GM18520 (cell line): ENCODE results near the gene KLK14.

Experiments
- ATAC-seq: cut with Tn5 transposase; IDR thresholded peaks from one replicate; pipeline ENCODE4 v1.9.1; 2021; ENCODE audit not compliant: unreplicated experiment

Gene KLK14, protein sequence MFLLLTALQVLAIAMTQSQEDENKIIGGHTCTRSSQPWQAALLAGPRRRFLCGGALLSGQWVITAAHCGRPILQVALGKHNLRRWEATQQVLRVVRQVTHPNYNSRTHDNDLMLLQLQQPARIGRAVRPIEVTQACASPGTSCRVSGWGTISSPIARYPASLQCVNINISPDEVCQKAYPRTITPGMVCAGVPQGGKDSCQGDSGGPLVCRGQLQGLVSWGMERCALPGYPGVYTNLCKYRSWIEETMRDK

DNA sequence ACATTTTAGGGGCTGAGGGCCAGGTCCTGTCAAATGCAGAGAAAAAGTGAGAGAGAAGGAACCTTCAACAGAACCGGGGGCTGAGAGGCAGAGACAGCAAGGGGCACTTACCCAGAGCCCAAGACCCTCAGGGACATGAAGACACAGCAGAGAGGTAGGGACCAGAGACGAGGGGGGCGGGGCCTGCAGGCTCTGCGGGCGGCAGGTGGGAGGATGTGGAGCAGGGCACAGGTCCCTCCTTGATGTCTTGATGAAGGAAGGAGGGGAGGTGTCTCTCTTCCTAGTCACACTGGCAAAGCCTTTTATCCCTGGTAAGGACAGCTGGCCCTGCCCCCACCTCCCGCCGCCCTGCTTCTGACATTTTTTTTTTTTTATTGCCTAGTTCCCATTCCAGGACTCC is at the start of gene KLK14:
TSS of gene KLK14 (minus strand) at position 277 of the 400 bp plus-strand sequence. CDS start at position 4, 273 bp downstream.
- no peak for ATAC-seq

DNA sequence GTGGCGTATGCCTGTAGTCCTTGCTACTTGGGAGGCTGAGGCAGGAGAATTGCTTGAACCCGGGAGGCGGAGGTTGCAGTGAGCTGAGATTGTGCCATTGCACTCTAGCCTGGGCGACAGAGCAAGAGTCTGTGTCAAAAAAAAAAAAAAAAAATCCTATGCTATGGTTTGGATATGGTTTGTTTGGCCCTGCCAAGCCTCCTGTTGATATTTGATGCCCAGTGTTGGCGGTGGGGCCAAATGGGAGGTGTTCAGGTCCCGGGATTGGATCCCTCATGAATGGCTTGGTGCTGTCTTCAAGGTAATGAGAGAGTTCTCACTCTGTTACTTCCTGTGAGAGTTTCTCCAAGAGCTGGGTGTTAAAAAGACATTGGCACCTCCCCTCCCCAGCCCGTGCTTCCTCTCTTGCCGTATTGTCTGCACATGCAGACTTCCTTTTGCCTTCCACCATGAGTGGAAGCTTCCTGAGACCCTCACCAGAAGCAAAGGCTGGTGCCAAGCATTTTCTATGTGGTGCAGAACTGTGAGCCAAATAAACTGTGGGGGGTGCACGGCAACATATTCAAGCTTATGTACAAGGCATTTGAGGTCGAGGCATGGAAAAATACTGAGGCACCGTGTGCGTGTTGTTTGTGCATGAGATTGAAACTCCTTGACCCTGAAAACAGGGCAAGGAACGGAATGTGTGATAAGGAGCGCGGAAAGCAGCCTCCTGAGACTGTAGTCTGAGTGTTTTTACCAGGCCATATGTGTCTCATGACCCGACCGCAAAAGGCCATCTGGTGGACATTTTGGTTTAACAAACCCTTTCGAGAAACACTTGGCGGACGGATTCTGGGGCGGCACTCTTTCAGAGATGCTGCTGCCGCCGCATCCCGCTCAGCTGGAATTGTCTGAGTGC is 49.3 kb upstream of the KLK14 start:
- no peak for ATAC-seq

DNA sequence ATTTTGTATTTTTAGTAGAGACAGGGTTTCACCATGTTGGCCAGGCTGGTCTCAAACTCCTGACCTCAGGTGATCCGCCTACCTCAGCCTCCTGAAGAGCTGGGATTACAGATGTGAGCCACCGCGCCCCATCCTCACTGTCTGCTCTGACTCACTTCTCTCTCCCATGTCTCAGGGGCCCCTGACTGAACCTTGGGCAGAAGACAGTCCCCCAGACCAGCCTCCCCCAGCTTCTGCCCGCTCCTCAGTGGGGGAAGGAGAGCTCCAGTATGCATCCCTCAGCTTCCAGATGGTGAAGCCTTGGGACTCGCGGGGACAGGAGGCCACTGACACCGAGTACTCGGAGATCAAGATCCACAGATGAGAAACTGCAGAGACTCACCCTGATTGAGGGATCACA is 47.0 kb upstream of the KLK14 start:
- no peak for ATAC-seq

DNA sequence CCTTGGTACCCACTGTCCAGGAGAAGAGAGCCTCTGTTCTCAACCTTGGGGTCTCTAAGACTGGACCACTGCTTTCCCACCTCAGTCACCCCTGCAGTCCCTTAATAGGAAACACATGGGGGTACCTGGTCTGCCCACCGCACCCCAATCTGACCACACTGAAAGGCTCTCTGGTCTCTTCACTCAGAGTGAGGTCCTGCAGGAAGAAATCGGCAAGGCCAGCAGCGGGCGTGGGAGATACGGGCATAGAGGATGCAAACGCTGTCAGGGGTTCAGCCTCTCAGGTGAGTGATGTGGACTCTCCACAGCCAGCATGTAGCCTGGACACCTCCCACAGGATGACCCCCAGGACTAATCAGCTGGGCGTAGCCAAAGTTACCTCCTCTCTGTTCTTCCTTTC is 45.5 kb upstream of the KLK14 start:
- no peak for ATAC-seq

DNA sequence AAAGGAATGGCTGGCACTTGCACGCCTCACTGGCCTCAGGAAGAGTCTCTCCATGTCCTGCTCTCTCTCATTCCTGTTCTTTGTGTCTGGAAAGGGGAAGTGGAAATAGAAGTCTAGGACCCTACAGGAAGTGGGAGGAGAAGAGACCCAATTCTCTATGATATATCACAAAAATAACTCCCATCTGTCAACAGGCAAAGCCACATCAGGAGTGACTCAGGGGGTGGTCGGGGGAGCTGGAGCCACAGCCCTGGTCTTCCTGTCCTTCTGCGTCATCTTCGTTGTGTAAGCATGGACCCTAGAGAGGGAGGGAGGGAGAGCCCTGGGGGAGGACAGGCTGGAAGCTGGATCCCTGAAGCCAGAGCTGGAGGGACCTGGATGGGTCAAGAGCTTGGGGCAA is 45.1 kb upstream of the KLK14 start:
- no peak for ATAC-seq

DNA sequence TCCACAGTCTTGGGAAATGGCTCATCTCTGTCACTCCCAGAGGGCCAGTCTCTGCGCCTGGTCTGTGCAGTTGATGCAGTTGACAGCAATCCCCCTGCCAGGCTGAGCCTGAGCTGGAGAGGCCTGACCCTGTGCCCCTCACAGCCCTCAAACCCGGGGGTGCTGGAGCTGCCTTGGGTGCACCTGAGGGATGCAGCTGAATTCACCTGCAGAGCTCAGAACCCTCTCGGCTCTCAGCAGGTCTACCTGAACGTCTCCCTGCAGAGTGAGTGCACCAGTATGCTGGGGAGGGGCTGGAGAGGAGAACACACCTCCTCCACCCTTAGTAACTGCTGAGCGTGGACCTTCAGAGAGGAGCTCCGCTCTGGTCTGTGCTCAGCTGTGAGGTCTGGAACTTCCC is 44.3 kb upstream of the KLK14 start:
- no peak for ATAC-seq

DNA sequence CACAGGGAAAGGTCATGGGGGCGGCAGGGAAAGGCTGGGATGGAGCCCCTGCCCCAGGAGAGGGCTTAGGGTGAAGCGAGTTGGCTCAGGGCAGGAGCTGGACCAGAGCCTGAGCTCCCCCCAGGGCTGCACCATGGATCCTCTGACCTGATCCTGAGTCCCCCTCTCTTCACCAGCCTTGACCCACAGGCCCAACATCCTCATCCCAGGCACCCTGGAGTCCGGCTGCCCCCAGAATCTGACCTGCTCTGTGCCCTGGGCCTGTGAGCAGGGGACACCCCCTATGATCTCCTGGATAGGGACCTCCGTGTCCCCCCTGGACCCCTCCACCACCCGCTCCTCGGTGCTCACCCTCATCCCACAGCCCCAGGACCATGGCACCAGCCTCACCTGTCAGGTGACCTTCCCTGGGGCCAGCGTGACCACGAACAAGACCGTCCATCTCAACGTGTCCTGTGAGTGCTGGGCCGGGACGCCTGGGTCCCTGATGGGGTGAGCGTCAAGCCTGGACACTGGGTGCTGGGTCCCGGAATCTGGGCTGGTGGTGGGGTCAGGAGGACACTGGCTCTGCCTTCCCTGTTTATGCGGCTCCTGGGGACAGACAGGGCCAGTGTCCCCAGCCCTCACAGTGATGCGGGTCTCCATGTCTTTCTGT is 42.9 kb upstream of the KLK14 start:
- ATAC-seq = no peak

DNA sequence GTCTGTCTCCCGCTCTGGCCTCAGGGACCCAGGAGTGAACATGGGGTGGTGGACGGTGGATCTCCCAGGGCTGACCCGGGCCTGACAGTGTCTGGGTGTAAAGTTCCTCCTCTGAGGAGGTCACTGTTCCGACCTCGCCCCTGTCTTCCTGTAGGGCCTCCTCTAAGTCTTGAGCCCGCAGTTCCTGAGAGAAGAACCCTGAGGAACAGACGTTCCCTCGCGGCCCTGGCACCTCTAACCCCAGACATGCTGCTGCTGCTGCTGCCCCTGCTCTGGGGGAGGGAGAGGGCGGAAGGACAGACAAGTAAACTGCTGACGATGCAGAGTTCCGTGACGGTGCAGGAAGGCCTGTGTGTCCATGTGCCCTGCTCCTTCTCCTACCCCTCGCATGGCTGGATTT is 42.0 kb upstream of the KLK14 start, which contains the start of gene SIGLEC9:
TSS of gene SIGLEC9 (plus strand) at position 178 of the 400 bp plus-strand sequence. CDS start at position 247, 69 bp downstream.
- ATAC-seq = no peak

DNA sequence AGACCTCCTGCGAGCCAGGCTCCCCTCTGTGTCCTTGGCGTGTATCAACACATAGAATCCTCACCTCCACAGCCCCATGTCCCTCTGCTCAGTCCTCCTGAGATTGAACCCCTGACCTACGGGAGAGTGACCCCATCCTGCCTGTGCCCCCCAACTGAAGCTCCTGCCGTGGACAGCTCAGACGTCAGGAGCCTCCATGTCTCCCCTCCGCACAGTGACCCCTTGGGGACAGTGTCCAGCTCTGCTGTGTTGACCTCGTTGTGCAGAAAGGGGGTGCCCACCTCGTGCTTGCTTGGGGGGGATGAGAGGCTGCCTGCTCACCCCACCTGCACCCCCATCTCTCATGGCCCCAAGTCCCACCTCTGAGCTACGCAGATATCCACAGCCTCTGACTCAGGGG is 41.5 kb upstream of the KLK14 start:
- no peak for ATAC-seq

DNA sequence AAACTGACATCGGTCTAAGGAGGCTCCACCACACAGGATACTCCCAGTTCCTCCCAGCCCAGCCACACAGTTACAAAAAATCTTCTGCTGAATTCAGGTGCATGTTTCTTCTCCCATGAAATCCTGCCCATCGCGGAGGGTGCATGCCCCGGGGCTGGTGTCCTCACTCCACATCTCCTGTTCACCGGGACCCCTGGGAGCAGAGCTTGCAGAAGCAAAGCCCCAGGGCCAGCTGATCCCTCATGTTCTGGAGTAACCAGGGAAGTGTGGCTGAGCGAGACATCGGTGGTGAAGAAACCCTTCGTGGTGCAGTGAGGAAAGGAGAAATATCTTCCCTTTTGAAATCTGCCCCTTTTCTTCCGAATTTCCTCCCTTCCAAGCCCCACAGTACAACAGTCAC is 41.1 kb upstream of the KLK14 start:
- no peak for ATAC-seq

DNA sequence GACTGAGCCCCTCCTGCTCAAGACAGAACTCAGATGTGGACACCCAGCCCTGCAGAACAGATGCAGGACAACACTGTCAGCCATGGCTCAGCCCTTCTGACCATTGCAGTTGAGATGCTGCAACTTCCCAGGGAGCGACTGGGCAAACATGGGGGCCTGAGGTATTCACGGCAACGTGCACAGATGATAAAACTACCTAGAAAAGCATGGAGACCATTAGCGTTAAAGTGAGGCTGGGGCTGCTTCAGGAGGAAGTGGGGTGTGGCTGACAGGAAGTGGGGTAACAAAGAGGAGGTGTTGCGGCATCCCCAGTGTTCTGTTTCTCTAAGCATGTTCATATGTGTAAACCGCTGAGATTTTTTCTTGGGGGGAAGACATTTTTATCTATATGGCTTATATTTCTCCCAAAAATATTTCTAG is 40.7 kb upstream of the KLK14 start:
- no peak for ATAC-seq

DNA sequence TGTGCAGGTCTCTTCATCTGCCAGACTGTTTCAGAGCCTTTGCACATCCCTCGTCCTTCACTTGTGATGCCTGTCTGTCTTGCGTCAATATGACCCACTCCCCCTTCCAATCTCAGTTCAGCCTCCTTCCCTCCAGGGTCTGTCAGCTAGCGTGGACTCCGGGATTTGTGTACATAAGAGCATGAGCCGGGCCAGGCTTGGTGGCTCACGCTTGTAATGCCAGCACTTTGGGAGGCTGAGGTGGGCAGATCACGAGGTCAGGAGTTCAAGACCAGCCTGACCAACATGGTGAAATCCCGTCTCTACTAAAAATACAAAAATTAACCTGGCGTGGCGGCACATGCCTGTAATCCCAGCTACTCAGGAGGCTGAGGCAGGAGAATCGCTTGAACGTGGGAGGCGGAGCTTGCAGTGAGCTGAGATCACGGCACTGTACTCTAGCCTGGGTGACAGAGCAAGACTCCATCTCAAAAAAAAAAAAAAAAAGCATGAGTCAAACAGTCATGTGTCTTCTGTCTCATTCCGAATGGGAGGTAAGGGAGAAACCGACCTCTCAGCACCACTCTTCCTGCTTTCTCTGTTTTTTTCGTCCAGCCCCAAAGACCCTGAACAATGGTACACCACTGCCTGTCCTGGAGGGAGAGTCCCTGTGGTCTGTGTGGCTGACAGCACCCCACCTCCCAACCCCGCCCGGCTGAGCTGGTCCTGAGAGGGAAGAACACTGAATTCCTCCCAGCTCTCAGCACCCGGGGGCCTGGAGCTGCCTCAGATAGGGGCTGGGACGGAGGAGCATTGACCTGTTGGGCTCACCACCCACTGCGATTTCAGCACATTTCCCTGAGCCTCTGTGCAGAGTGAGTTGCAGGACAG is 39.7 kb upstream of the KLK14 start:
- ATAC-seq = no peak

DNA sequence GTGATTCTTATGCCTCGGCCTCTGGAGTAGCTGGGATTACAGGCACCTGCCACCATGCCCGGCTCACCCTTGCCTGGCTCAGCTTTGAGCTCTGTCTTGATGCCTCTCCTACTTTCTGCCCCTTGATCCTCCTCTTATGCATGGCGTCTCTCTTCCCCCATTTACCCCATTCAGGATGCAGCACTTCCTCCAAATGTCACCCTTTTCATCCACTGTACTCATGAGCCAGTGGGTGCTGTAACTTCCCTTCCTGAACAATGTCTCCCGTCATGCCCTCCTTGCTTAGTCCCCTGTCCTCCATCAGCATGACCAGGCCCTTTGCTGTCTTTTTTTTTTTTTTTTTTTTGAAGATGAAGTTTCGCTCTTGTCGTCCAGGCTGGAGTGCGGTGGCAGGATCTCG is 38.6 kb upstream of the KLK14 start:
- no peak for ATAC-seq

DNA sequence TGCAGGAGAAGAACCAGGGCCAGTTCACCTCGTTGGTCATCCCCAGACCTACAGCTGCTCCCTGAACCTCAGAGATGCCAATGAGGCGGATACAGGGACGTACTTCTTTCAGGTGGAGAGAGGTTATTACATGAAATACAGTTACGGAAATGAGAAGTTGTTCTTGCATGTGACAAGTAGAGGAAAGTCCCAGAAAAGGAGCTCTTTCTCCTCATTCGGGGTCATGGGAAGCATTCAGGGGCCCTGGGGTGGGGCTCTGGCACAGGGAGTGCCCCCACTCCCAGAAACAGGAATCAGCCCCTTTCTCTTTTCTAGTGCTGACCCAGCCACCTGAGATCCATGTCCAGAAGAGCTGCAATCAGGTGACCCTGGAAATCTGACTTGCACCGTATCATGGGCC is 37.5 kb upstream of the KLK14 start:
- ATAC-seq = no peak

DNA sequence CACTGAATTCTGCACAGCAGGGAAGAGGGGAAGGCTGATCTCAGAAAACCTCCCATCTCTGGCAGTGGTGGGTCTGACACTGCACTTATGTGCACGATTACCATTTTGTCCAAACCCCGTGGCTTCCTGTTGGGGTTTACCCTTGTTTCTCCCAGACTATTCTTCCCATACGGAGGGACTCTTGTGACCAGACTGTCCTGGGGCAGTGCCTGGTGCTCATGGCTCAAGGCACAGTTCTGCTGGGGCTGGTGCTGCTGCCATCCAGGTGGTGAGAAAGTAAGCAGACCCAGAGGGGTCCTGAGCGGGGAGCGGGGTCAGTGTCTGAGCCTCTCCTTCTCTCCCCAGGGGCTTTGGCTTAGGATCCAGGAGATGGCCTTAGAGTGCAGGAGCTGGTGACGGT is 36.9 kb upstream of the KLK14 start:
- ATAC-seq = no peak

DNA sequence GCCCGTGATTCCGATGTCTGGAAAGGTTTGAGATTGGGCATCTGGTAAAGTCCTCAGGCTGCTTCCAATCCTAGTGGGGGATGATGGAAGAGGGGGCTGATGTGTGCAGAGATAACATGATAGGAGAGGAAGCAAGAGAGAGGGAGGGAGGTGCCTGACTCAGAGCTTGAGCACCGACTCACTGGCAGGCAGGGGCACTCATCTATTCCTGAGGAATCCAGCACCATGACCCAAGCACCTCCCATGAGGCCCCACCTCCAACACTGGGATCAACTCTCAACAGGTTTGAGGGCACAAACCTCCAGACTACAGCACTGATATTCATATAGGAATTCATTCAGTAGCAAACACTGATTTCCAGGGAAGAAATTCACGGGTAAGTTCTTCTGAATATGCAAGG is 36.4 kb upstream of the KLK14 start:
- no peak for ATAC-seq

DNA sequence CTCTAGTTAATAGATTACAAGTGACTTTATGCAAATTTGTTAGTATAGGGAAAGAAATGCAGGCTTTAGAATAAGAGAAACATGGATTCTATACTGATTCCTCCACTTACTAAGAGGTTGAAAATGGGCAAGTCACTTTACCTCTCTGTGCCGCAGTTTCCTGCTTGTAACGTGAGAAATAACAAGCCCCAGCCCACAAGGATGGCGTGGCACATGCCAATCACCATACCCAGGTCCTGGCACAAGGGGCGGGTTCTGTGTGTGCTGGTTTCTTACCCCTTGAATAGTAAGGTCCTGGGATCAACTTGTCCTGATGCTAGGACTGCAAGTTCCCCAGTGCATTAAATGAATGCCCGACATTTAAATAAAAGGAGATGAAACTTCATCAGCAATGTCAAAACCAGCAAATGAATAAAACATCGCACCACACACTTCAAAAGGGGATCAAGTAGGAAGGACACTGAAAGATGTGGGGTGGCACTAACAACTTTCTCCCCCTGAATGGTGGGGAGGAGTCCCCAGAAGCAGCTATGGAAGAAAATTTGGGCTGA is 34.1 kb upstream of the KLK14 start:
- ATAC-seq = no peak

DNA sequence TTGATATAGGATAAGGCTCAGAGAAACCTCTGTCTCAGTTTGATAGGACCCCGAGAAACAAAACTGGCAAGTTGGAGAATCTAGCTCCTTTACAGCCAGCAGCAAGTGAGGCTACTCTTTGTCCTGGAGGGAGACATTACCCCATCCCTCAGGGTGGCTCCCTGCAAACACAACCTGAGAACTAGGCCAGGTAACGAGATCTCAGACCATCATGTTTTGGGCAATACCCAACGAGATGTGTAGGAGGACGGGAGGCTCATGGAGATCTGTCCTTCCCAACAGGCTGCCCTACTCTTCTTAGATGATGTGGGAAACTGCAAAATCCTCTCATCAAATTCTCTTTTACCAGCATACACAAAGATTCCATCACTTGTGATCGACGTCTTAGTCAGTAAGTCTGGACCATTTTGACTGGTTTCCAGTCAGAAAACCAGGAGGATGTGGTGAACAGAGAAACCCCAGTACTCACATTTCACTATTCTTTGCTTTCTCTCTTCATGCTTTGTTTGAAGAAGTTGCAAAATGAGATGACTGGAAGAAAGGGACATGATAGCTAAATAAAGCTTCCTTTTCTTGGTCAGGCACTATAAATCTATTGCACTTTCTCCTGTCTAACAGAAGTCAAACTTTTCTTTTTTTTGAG is 31.5 kb upstream of the KLK14 start:
- no peak for ATAC-seq

DNA sequence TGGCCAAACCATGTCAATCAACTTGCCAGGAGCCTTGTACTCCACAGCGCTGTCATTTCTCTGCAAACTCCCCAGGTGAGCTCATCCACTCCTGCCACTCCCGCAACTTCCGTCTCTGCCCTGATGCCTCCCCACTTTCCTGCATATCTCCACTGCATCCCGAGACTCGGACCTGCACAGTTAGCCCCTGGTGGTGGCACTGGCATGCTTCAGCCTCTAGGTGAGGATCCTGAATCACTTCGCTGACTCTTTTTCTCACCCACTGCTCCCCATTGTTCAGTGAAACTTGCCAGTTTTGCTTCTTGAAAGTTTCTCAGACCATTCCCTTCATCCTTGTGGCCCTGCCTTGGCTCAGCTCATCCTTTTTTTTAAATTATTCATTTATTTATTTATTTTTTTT is 28.9 kb upstream of the KLK14 start:
- ATAC-seq = no peak

DNA sequence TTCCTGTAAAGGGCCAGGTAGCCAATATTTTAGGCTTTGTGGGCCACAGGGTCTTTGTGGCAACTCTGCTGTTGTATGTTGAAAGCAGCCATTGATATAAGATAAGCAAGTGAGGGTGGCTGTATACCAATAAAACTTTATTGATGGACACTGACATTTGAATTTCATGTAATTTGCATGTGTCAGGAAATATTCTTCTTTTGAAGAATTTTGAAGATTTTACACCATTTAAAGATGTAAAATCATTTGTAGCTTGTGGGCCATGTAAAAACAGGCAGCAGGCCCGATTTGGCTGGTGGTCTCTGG is 27.9 kb upstream of the KLK14 start:
- no peak for ATAC-seq
